Esophagus muscularis mucosa (tissue), 3 donors: Measurements from ENCODE around the gene RRBP1.

Source experiments
- POLR2AphosphoS5 ChIP-seq, 2 donors: sonication (generic); formaldehyde crosslinking; IDR thresholded peaks; one replicate each; pipeline ENCODE4 v1.6.1; 2017; ENCODE audit warnings: antibody characterized with exemption in 2 of 2
- TF ChIP-seq, protein P1 (sequence below), 3 experiments: fragments of 200-600 bp in 2 of 3; fragments of 450-650 bp in 1 of 3; sonication (generic) in 2 of 3; IDR thresholded peaks; one replicate each; pipeline ENCODE4 v1.5.1; 2017 to 2019; ENCODE audit warnings: antibody characterized with exemption in 3 of 3, mild to moderate bottlenecking in 2 of 3, moderate library complexity in 1 of 3

DNA sequence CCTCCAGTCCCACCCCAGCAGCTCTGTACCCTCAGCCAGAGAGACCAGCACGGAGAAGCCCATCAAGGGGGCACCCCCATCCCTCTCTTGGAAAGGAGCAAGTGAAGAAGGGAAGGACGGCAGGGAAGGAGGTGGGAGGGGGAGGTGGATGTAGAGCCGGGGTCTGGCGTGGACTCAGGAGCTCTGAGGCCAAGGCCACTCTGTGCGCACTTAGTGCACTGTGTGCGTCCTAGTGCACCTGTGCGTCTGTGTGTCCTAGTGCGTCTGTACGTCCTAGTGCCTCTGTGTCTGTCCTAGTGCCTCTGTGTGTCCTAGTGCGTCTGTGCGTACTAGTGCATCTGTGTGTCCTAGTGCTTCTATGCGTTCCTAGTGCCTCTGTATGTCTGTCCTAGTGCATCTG lies 58.0 kb downstream of the RRBP1 start:
- TF ChIP-seq, protein P1, sequence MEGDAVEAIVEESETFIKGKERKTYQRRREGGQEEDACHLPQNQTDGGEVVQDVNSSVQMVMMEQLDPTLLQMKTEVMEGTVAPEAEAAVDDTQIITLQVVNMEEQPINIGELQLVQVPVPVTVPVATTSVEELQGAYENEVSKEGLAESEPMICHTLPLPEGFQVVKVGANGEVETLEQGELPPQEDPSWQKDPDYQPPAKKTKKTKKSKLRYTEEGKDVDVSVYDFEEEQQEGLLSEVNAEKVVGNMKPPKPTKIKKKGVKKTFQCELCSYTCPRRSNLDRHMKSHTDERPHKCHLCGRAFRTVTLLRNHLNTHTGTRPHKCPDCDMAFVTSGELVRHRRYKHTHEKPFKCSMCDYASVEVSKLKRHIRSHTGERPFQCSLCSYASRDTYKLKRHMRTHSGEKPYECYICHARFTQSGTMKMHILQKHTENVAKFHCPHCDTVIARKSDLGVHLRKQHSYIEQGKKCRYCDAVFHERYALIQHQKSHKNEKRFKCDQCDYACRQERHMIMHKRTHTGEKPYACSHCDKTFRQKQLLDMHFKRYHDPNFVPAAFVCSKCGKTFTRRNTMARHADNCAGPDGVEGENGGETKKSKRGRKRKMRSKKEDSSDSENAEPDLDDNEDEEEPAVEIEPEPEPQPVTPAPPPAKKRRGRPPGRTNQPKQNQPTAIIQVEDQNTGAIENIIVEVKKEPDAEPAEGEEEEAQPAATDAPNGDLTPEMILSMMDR (IDR thresholded peaks at IDR 0.05), result no peak
- no peak for TF ChIP-seq POLR2AphosphoS5 (IDR thresholded peaks at IDR 0.05)
